Measurements from ENCODE around the gene SCN7A. TPM values are rescaled to one million over a fixed set of nuclear protein-coding genes. Genes with fewer than 3 reads are reported as not detected.
"Not testable (repeated sequence)": the region's sequence is repeated elsewhere in the genome, so short reads cannot be mapped to it uniquely, and the experiment has no call there.

Gene SCN7A
- total RNA-seq, 1 experiment from 2014 or later, result not detected

DNA sequence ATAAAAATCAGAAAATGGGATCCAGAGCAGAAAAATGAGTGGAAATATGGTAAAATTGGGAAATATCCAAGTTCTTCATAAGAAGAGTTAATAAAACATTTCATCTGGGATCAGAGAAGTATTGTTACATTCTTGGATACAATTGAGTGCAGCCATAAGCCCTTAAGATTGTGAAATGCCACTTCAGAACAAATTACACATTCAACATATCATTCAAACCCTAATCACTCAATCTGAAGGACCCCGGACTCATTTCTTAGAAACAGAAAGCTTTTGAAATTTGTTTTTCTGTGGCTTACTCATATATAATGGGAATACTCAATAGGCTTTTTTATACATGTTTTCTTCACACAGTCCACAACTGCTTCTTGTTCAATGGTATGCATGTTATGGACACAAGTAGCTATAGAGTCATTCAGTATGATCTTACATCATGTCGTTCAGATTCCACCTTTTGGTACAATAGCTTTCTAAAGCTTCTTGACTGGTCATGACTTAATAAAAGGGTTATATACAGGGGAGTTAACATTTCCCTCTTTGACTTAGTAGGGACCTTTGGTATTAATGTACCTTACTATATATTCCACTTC, 39.9 kb downstream of the SCN7A start:
- DNase-seq (ENCODE audit: low read depth), result no peak

DNA sequence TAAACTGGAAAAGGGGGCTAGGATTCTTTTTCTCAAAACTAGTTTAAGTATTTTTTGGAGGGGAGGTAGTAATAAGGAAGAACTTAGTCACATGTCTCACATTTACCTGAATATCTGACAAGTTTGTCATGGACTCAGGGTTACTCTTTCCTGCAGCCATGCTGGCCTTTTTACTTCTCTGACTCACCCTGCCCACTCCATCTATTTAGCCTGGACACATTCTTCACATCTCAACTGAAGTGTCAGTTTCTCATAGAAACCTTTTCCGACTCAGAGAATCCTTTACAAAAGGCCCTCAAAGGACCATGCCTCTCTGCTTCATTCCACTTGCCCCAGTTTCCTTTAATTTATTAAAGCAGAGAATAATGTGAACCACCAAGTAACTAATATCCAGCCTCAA, 42.6 kb downstream of the SCN7A start:
- peak; percentile 36 for DNase-seq (ENCODE audit: low read depth)

DNA sequence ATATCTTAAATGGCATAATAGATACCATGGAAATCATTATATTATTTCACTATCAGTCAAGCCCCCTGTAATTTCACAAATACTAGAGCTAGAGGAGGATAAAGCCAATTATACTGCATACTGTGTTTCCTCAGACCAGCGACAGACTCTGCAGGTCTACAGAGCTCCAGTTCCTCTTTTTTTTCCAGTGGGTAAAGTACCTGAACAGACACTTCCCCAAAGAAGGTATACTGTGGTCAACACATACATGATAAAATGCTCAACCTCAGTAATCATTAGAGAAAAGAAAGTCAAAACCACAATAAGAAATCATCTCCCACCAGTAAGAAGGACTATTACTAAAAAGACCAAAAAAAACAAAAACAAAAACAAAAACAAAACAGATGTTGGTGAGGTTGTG, 44.6 kb downstream of the SCN7A start:
- no peak for DNase-seq (ENCODE audit: low read depth)

DNA sequence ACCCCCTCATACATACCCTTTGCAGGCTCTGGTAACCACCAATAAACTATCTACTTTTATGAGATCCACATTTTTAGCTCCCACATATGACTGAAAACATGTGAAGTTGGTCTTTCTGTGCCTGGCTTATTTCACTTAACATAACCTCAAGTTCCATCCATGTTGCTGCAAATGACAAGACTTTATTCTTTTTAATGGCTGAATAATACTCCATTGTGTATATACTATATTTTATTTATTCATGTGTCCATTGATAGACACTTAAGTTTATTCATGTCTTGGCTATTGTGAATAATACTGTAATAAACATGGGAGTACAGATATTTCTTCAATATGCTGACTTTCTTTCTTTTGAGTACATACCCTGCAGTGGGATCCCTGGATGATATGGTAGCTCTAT, 45.9 kb downstream of the SCN7A start:
- no peak for DNase-seq (ENCODE audit: low read depth)

DNA sequence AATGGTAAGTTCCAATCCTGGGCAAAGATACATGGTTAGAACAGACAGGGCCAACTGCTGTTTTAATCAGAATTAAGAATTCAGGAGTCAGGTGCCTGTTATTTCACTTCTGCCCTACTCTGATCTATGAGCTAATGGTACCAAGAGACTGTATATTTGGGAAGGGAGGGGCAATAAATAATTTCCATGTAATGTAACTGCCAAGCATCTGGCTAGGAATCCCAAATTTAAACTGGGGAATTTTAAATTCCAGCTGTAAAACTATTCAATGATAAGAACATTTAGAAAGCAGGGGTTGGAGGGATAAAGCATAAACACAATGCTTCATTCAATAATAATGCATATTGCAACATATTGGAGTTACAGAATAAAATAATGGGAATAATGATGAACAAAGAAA, 49.7 kb downstream of the SCN7A start:
- DNase-seq (ENCODE audit: low read depth), result no peak

DNA sequence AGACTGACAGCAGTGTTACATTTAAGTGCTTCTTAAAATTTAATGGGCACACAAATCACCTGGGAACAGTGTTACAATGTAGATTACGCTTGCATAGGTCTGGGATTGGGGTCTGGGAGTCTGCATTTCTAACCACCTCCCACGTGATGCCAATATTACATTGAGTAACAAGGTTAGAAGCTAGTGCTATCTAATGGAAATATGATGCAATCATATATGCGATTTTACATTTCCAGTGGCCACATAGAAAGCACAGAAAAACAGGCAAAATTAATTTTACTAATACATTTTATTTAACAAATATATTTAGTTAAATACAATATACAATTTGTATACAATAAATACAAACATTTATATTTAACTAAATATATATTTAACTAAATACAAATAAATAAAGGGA, 53.7 kb downstream of the SCN7A start:
- DNase-seq (ENCODE audit: low read depth), result no peak

DNA sequence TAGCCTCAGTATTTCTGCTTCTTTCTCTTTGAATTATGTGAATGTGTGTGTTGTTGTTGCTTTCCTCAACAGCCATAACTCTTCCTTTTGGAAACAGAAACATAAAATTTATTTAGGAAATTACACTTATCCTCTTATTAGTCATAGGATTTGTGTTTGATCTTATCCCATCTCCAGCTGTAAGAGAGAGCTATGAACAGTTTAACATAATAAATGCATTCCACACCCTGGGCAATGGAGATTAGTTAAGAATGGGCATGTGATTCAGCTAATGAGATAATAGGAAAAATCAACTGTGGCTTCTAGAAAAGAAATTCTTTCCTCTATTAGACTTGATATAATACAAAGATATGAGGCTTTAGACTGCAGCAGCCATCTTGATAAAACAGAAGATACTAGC, 55.0 kb downstream of the SCN7A start:
- no peak for DNase-seq (ENCODE audit: low read depth)

DNA sequence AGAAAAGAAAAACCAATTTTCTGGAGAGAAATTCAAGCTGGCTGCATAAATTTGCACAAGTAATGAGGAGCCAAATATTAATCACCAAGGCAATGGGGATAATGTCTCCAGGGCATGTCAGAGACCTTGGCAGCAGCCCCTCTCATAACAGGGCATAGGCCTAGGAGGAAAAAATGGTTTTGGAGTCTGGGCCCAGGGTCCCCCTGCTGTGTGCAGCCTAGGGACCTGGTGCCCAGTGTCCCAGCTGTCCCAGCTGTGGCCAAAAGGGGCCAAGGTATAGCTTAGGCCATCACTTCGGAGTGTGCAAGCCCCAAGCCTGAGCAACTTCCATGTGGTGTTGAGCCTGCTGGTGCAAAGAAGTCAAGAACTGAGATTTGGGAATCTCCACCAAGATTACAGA, 57.1 kb downstream of the SCN7A start:
- no peak for DNase-seq (ENCODE audit: low read depth)

DNA sequence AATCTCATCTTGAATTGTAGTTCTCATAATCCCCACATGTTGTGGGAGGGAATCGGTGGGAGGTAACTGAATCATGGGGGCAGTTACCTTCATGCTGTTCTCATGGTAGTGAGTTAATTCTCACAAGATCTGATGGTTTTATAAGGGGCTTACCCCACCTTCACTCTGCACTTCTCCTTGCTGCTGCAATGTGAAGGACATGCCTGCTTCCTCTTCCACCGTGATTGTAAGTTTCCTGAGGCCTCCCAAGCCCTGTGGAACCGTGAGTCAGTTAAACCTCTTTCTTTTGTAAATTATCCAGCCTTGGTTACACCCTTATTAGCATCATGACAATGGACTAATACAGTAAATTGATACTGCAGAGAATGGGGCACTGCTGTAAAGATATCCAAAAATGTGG, 57.9 kb downstream of the SCN7A start:
- DNase-seq (ENCODE audit: low read depth), result no peak

DNA sequence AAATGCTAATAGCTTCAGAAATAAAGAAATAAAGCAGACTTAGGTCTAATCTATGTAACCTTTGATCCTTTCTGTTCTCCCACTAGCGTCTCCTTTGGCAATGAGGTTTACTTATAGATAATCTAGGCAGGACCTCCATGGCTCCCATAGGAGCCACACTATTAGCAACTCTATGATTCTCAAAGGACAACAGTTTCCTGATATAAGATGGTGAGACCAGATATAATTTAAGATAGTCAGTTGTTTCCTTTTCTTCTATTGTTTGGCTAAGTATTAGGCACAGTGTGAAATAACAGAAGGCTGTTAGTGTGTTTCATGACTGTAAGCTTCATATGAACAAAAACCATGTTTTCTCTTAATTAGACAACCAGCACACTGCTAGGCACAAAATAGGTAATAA, 59.6 kb downstream of the SCN7A start:
- DNase-seq (ENCODE audit: low read depth), result no peak

DNA sequence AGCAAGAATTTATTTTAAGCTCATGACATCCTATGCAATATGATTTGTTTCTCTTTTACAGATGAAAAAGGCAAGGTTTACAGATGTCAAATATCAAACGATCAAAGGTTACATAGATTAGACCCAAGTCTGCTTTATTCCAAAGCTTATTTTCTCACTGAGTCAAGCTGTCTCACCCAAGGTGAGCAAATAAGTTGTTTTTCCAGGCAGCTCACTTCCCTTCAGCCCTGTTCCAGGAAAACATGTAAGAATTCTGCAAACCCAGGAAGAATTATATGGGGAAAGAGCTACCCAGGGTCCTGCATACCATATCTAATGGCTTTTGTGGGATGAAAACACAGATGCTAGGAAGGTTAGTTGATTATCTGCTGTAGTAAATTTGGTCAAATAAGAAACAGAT, 60.6 kb downstream of the SCN7A start:
- no peak for DNase-seq (ENCODE audit: low read depth)

DNA sequence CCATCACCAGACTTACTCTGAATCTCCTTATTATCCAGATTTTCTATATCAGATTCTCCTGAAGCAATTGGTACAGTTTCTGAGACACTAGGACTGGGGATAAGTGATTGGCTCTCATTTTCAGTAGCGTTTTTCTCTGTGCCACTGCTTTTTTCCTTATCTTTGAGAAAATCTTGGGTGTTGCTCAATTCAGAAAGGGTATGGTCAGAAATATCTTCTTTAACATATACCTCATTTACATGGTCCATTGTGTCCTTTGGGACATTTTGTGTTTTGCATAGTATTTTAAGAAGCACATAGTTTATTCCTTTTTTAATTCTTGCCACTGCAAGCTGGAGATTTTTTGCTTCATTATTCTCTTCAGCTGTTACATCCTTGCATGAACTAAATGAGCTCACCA, 61.7 kb downstream of the SCN7A start:
- no peak for DNase-seq (ENCODE audit: low read depth)

DNA sequence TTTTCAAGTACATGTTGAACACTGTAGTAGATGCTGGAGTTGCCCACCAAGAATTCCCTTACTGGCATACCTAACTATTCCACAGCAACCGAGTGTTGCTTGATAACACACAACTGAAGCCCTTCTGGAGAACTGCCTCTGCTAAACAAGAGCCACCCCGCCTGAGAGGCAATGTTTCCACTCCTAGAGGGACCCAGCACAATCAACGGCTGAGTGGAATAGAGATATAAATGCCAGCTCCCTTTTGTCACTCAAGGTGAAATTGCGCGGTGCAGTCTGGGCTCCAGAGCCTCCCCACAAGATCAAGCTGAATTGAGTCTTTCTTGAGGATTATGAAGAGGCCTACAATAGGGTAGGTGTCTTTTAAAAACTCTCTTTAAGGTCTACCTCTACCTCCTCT, 69.2 kb downstream of the SCN7A start:
- no peak for DNase-seq (ENCODE audit: low read depth)

DNA sequence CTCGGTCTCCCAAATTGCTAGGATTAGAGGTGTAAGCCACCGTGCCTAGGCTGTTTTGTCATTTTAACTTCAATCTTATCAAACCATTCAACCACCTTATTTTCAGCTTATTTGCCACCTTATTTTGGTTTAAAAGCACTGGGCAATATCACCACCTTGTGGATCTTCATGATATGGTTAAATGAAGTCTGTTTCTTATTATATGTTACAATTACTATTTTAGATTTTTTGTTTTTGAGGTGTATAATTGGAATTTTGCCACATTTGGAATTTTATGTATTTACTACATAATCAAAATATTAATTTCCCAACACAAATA, 74.5 kb downstream of the SCN7A start:
- DNase-seq (ENCODE audit: low read depth), result peak; percentile 48

DNA sequence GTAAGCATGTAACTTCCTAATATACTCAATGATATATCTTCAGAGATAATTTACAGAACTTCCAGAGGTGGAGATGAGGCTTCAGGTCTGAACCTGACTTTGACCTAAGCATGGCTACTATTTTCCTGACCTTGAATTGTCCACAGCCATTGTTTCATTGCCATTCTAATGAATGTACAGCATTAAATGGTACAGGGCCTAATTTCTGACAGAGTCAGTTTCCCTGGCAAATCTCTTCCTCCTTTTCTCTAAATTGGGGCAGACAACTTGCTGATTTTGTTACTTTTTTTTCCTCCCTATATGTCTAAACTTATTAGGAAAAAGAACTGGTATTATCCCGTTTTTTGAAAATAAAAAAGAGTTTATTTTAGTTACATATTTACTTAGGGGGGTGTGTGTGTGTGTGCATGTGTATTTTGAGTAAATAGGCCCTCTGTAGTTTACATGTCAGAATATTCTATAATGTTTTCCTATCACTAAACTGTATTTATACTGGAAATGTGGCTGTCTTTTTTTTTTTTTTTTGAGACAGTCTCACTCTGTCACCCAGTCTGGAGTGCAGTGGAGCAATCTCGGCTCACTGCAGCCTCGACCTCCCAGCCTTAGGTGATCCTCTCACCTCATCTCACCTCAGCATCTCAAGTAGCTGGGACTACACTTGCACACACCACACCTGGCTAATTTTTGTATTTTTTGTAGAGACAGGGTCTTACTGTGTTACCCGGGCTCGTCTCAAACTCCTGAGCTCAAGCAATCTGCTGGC, 75.0 kb downstream of the SCN7A start:
- DNase-seq (ENCODE audit: low read depth), result no peak

DNA sequence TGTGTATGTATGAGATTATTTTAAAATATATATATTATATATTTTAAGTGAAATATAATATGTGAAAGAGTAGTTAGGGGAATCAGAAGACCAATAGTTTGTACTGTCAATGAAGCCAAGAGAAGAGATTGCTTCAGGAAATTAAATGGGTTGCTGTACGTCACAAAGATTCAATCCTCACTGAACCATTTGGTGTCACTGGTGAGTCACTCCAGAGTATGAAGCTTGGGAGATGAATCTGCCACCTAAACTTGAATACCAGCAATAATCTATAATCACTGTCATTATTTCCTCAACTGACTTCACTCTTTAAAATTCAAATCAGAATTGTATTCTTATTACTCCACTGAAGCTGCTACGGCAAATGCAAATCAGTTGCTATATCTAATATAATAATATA, 76.4 kb downstream of the SCN7A start:
- DNase-seq (ENCODE audit: low read depth), result peak; percentile 23

DNA sequence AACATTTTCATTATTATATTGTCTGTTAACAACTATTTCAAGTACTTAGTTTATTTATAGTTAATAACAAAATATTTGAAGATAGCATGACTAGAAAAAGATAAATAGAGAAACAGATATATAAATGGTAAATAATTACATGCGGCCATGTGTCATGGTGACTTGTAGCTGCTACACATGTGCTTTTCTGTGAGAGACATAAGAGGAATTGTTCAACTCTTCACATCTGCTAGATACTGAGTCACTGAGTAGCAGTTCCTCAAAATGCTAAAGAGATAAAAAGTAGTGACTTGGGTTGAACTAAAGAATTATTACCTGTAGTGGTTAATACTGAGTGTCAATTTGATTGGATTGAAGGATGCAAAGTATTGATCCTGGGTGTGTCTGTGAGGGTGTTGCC, 80.8 kb downstream of the SCN7A start:
- no peak for DNase-seq (ENCODE audit: low read depth)

DNA sequence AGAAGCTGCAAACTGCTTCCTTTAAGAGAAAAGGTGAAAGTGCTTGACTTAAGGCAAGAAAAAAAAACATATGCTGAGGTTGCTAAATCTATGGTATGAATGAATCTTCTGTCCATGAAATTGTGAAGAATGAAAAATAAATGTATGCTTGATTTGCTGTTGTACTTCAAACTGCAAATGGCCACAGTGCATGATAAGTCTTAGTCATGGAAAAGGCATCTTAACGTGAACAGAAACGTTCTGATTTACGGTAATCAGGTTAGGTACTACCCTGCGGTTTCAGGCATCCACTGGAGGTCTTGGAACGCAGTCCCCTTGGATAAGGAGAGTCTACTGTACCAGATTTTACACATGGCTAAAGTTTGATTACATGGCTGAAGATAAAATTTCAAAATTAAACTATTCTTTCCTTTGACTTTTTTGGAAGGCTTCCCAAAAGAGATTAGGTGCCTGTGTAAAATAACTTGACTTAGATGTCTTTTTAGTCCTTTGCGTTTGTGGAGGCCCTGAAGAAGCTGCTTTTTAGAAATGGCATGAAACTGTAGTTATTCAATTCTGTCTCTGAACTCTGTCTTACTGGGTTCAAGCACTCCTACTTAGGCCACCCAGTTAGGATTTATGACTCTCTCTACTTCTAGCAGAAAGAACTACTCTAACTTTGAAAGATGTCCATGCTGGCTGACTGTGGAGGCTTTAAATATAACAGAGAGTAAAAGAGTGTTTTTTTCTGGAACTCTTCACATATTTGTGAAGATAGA, 82.4 kb downstream of the SCN7A start:
- peak; percentile 65 for DNase-seq (ENCODE audit: low read depth)

DNA sequence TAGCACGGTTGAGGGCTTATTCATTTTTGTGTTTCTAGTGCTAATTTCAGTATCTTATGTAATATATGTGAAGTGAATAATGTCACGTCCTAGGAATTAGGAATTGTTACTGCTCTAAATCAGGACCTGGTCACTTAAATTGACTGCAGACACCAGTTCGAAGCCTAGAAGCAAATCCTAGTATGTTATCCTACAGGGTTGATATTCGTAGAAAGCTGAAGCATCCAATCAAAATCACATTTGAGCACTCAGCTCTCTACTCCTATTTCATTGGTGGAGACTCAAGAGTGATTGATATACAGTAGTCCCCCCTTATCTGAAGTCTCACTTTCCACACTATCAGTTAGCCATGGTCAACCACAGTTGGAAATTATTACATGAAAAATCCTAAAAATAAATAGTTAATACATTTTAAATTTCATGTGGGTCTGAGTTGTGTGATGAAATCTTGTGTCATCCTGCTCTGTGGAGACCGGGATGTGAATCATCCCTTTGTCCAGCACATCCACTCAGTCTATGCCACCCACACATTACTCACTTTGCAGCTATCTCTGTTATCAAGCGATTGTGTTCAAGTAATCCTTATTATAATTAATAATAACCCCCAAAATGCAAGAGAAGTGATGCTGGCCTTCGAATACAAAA, 83.1 kb downstream of the SCN7A start:
- peak; percentile 86 for DNase-seq (ENCODE audit: low read depth)

DNA sequence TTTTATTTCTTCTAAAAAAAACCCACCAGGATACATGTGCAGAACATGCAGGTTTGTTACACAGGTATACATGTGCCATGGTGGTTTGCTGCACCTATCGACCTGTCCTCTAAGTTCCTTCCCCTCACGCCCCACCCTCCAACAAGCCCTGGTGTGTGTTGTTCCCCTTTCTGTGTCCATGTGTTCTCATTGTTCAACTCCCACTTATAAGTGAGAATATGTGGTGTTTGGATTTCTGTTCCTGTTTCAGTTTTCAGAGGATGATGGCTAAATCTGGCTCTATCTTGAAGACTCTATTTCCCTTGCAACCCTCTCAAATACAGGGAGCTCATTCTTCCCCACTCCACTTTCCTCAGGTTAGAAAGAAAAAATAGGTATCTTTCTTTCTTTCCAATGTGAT, 86.3 kb downstream of the SCN7A start:
- not testable (repeated sequence) for DNase-seq (ENCODE audit: low read depth)

DNA sequence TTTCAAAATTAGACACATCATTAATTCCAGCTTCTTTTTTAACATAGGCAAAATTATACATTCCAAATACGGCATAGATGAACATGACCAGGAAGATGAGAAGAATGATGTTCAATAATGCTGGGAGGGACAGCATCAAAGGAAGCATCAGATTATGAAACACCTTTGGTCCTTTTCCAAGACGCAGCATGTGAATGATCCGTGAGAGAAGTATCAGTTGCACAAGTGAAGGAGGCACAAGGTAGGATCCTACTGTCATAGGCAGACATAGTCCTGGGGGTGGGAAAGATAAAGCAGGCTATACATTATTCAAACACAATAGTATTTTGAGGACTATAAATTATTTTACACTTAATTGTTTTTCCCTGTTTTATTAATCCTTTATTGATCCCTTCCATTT, 87.7 kb downstream of the SCN7A start:
- DNase-seq (ENCODE audit: low read depth), result no peak

DNA sequence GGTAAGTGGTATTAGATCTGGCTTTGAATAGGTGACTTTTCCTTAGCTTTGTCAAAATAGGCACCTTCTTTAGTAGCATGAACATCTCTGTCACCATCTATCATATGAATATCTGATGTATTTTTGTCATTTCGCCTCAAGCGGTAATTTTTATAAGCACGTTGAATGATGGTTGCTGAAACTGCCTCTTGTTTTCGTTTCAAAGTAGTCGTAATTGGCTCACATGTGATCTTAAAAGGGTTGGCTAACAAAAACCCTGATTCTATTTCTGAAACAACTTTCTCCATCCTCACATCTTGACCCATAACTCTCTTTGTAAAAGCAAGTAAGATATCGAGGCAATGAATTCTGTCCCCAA, 88.5 kb downstream of the SCN7A start:
- DNase-seq (ENCODE audit: low read depth), result no peak

All from HT1080 (cell line).